Gastroesophageal sphincter (tissue), 3 donors: ENCODE data around the gene MGLL.

ENCODE experiments used
- CTCF ChIP-seq, 4 experiments: fragments of 200-600 bp in 2 of 4; fragments of 450-650 bp in 2 of 4; sonication (generic) in 1 of 4; IDR thresholded peaks; one replicate each; pipeline ENCODE4 v1.5.1; 2017 to 2019; ENCODE audit warnings: antibody characterized with exemption in 4 of 4, mild to moderate bottlenecking in 2 of 4, moderate library complexity in 2 of 4
- EP300 ChIP-seq: sonication (generic); formaldehyde crosslinking; IDR thresholded peaks from one replicate; pipeline ENCODE4 v1.6.1; 2017; ENCODE audit warnings: antibody characterized with exemption, mild to moderate bottlenecking

- no peak for TF ChIP-seq CTCF (IDR thresholded peaks at IDR 0.05)
- TF ChIP-seq EP300: no peak
Observed at GRCh38 chr3:127789051-127789450, 33.3 kb downstream of the MGLL start.
